Measurements from ENCODE around the gene HAVCR1.
A peak's percentile ranks its signal among the peaks of the same experiment; 100 is the strongest.

Gene HAVCR1

GRCh38 chr5:157088342-157088990 is 29.6 kb upstream of the HAVCR1 start:
- Histone ChIP-seq H3K36me3 (ENCODE audit: low read depth) (no peaks in the 10 kb centered on the region), H3K27me3 (ENCODE audit: insufficient read depth, poor library complexity, severe bottlenecking) (no peaks in the 10 kb centered on the region), H3K4me1 (ENCODE audit: insufficient read depth, poor library complexity, severe bottlenecking) (no peaks in the 10 kb centered on the region), H3K4me3 (ENCODE audit: severe bottlenecking) (no peak overlapping the region), H3K9me3 (ENCODE audit: severe bottlenecking) (no peaks in the 10 kb centered on the region), H3K27ac (ENCODE audit: poor library complexity, severe bottlenecking) (no peak overlapping the region)
- TF ChIP-seq, protein P1, sequence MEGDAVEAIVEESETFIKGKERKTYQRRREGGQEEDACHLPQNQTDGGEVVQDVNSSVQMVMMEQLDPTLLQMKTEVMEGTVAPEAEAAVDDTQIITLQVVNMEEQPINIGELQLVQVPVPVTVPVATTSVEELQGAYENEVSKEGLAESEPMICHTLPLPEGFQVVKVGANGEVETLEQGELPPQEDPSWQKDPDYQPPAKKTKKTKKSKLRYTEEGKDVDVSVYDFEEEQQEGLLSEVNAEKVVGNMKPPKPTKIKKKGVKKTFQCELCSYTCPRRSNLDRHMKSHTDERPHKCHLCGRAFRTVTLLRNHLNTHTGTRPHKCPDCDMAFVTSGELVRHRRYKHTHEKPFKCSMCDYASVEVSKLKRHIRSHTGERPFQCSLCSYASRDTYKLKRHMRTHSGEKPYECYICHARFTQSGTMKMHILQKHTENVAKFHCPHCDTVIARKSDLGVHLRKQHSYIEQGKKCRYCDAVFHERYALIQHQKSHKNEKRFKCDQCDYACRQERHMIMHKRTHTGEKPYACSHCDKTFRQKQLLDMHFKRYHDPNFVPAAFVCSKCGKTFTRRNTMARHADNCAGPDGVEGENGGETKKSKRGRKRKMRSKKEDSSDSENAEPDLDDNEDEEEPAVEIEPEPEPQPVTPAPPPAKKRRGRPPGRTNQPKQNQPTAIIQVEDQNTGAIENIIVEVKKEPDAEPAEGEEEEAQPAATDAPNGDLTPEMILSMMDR (IDR thresholded peaks at IDR 0.05; ENCODE audit: poor library complexity, severe bottlenecking): no peak
- no peak for DNase-seq (ENCODE audit: low spot score)
- peak; percentile 17; the same call in 1 of the 3 replicates for ATAC-seq (ENCODE audit: low read depth)

- H3K27ac ChIP-seq (ENCODE audit: poor library complexity, severe bottlenecking): no peak overlapping the region
- H3K4me3 ChIP-seq (ENCODE audit: severe bottlenecking): no peak overlapping the region
- ATAC-seq (ENCODE audit: low read depth) (no peak), DNase-seq (ENCODE audit: low spot score) (no peak)
- no peaks in the 10 kb centered on the region for H3K36me3 ChIP-seq (ENCODE audit: low read depth)
- no peaks in the 10 kb centered on the region for H3K4me1 ChIP-seq (ENCODE audit: insufficient read depth, poor library complexity, severe bottlenecking)
- H3K9me3 ChIP-seq (ENCODE audit: severe bottlenecking): no peaks in the 10 kb centered on the region
- H3K27me3 ChIP-seq (ENCODE audit: insufficient read depth, poor library complexity, severe bottlenecking): no peaks in the 10 kb centered on the region
- TF ChIP-seq, protein P1 (IDR thresholded peaks at IDR 0.05; ENCODE audit: poor library complexity, severe bottlenecking): no peak
Measured at GRCh38 chr5:157086751-157087359, 27.9 kb upstream of the HAVCR1 start.

GRCh38 chr5:157085930-157086329 is 27.0 kb upstream of the HAVCR1 start:
- Histone ChIP-seq H3K27ac (ENCODE audit: poor library complexity, severe bottlenecking) (no peak overlapping the region), H3K4me1 (ENCODE audit: insufficient read depth, poor library complexity, severe bottlenecking) (no peaks in the 10 kb centered on the region), H3K9me3 (ENCODE audit: severe bottlenecking) (no peaks in the 10 kb centered on the region), H3K27me3 (ENCODE audit: insufficient read depth, poor library complexity, severe bottlenecking) (no peaks in the 10 kb centered on the region), H3K4me3 (ENCODE audit: severe bottlenecking) (no peak overlapping the region), H3K36me3 (ENCODE audit: low read depth) (no peaks in the 10 kb centered on the region)
- DNase-seq (ENCODE audit: low spot score) (no peak), ATAC-seq (ENCODE audit: low read depth) (no peak)
- TF ChIP-seq, protein P1 (IDR thresholded peaks at IDR 0.05; ENCODE audit: poor library complexity, severe bottlenecking): no peak

DNA sequence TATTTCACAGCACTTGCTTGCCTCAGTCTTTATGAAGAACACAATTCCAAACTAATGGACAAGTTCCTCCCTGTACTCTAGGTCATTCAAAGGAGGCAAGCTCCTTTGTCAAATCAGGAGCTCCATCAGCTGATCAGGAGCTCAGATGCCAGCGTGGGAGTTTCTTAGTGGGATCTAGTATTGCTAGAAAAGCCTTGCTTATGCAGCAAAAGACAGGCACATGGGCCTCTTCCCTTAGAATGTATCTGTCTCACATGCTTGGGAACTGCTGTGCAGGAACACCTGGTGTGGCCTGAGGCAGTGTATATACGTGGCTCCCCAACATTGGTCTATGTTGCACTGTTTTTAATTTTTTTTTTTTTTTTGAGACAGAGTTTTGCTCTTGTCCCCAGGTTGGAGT is 21.4 kb upstream of the HAVCR1 start:
- H3K4me1 ChIP-seq (ENCODE audit: insufficient read depth, poor library complexity, severe bottlenecking): no peaks in the 10 kb centered on the region
- H3K27ac ChIP-seq (ENCODE audit: poor library complexity, severe bottlenecking): no peak overlapping the region
- no peak for ATAC-seq (ENCODE audit: low read depth)
- H3K27me3 ChIP-seq (ENCODE audit: insufficient read depth, poor library complexity, severe bottlenecking): no peaks in the 10 kb centered on the region
- H3K9me3 ChIP-seq (ENCODE audit: severe bottlenecking): no peaks in the 10 kb centered on the region
- no peak for DNase-seq (ENCODE audit: low spot score)
- TF ChIP-seq, protein P1 (IDR thresholded peaks at IDR 0.05; ENCODE audit: poor library complexity, severe bottlenecking): no peak
- no peak overlapping the region for H3K4me3 ChIP-seq (ENCODE audit: severe bottlenecking)
- H3K36me3 ChIP-seq (ENCODE audit: low read depth): no peaks in the 10 kb centered on the region

DNA sequence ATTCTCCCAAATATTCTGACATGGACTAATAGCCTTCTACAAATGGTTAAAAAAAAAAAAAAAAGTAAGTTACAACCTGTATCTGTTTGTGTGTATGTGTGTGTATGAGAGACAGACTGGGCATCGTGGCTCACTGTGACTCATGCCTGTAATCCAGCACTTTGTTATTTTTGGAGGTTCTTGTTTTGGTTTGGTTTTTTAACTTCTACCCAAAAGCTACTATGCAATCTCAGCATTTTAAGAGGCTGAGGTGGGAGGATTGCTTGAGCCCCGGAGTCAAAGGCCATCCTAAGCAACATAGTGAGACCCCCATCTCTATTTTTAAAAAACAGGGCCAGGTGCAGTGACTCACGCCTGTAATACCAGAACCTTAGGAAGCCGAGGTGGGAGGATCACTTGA is 17.6 kb upstream of the HAVCR1 start:
- Histone ChIP-seq H3K4me3 (ENCODE audit: severe bottlenecking) (no peak overlapping the region), H3K27me3 (ENCODE audit: insufficient read depth, poor library complexity, severe bottlenecking) (no peaks in the 10 kb centered on the region), H3K9me3 (ENCODE audit: severe bottlenecking) (no peaks in the 10 kb centered on the region), H3K27ac (ENCODE audit: poor library complexity, severe bottlenecking) (no peak overlapping the region), H3K36me3 (ENCODE audit: low read depth) (no peaks in the 10 kb centered on the region), H3K4me1 (ENCODE audit: insufficient read depth, poor library complexity, severe bottlenecking) (no peaks in the 10 kb centered on the region)
- ATAC-seq (ENCODE audit: low read depth): peak; percentile 74
- TF ChIP-seq, protein P1 (IDR thresholded peaks at IDR 0.05; ENCODE audit: poor library complexity, severe bottlenecking): no peak
- no peak for DNase-seq (ENCODE audit: low spot score)
